Measurements from ENCODE around the gene EFCAB5.

Gene EFCAB5

DNA sequence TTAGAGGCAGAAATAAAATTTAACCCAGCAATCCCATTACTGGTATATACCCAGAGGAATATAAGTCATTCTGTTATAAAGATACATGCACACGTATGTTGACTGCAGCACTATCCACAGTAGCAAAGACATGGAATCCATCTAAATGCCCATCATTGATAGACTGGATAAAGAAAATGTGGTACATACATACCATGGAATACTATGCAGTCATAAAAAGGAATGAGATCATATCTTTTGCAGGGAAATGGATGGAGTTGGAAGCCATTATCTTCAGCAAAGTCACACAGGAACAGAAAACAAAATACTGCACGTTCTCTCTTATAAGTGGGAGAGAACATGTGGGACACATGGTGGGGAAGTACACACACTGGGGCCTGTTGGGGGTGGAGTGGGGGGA lies 34.5 kb upstream of the EFCAB5 start:
- no peak overlapping the region for H3K4me3 ChIP-seq (ENCODE audit: low read depth, low read length)
- TF ChIP-seq CTCF (IDR thresholded peaks at IDR 0.05; ENCODE audit: low read depth, low read length) (no peak), POLR2A (IDR thresholded peaks at IDR 0.05; ENCODE audit: extremely low read depth, insufficient read length) (no peak), MAX (IDR thresholded peaks at IDR 0.05; ENCODE audit: low read depth, low read length) (no peak), MYC (IDR thresholded peaks at IDR 0.05; ENCODE audit: low read depth, low read length) (no peak)
- no peak for DNase-seq (ENCODE audit: low read depth)

- no peak for DNase-seq (ENCODE audit: low read depth)
- TF ChIP-seq POLR2A (IDR thresholded peaks at IDR 0.05; ENCODE audit: extremely low read depth, insufficient read length) (no peak), MAX (IDR thresholded peaks at IDR 0.05; ENCODE audit: low read depth, low read length) (no peak), MYC (IDR thresholded peaks at IDR 0.05; ENCODE audit: low read depth, low read length) (no peak), CTCF (IDR thresholded peaks at IDR 0.05; ENCODE audit: low read depth, low read length) (no peak)
- H3K4me3 ChIP-seq (ENCODE audit: low read depth, low read length), result no peak overlapping the region
Observed at GRCh38 chr17:29909236-29910003, 32.0 kb upstream of the EFCAB5 start.

GRCh38 chr17:29911641-29912177 lies 29.7 kb upstream of the EFCAB5 start:
- H3K4me3 ChIP-seq (ENCODE audit: low read depth, low read length), result no peak overlapping the region
- no peak for DNase-seq (ENCODE audit: low read depth)
- TF ChIP-seq CTCF (IDR thresholded peaks at IDR 0.05; ENCODE audit: low read depth, low read length), result no peak
- TF ChIP-seq MAX (IDR thresholded peaks at IDR 0.05; ENCODE audit: low read depth, low read length), result no peak
- no peak for TF ChIP-seq POLR2A (IDR thresholded peaks at IDR 0.05; ENCODE audit: extremely low read depth, insufficient read length)
- no peak for TF ChIP-seq MYC (IDR thresholded peaks at IDR 0.05; ENCODE audit: low read depth, low read length)

- DNase-seq (ENCODE audit: low read depth), result no peak
- TF ChIP-seq MAX (IDR thresholded peaks at IDR 0.05; ENCODE audit: low read depth, low read length) (no peak), MYC (IDR thresholded peaks at IDR 0.05; ENCODE audit: low read depth, low read length) (no peak), POLR2A (IDR thresholded peaks at IDR 0.05; ENCODE audit: extremely low read depth, insufficient read length) (no peak), CTCF (IDR thresholded peaks at IDR 0.05; ENCODE audit: low read depth, low read length) (no peak)
- H3K4me3 ChIP-seq (ENCODE audit: low read depth, low read length), result no peak overlapping the region
Observed at GRCh38 chr17:29914819-29915537, 26.5 kb upstream of the EFCAB5 start.

DNA sequence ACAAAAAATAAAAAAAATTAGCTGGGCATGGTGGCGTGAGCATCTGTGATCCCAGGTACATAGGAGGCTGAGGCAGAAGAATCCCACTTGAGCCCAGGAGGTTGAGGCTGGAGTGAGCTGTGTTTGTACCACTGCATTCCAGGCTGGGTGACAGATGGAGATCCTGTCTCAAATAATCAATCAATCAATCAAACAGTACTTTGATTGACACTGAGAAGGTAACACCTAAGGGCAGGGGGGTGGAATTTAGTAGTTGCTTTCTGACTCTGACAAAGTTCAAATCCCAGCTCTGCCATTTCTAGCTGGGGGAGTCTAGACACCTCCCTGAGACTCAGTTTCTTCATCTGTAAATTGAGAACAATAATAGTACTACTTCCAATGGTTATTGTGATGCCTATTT lies 23.4 kb upstream of the EFCAB5 start:
- DNase-seq (ENCODE audit: low read depth), result no peak
- H3K4me3 ChIP-seq (ENCODE audit: low read depth, low read length), result no peak overlapping the region
- TF ChIP-seq MYC (IDR thresholded peaks at IDR 0.05; ENCODE audit: low read depth, low read length) (no peak), POLR2A (IDR thresholded peaks at IDR 0.05; ENCODE audit: extremely low read depth, insufficient read length) (no peak)

Measured in NB4 (cell line).